Measurements from ENCODE around the gene PPFIA4. TPM values are rescaled to one million over a fixed set of nuclear protein-coding genes. Genes with fewer than 3 reads are reported as not detected.

PPFIA4 gene
- total RNA-seq, 4 donors from 2014 or later: under 0.01 to 24.6 (median 0.30) TPM

GRCh38 chr1:203089001-203089650 is 62.8 kb downstream of the PPFIA4 start:
- Histone ChIP-seq H3K4me1 (no peaks in the 10 kb centered on the region), H3K27me3 (no peaks in the 10 kb centered on the region), H3K27ac (no peak overlapping the region), H3K9me3 (no peaks in the 10 kb centered on the region), H3K36me3 (no peaks in the 10 kb centered on the region), H3K4me3 (no peak overlapping the region)
- no peak for DNase-seq (ENCODE audit: low spot score in 2 of 2)
- 71 to 78% methylated on average over 7 of the region's 7 CpGs for WGBS, 2 donors
- TF ChIP-seq, protein P1, sequence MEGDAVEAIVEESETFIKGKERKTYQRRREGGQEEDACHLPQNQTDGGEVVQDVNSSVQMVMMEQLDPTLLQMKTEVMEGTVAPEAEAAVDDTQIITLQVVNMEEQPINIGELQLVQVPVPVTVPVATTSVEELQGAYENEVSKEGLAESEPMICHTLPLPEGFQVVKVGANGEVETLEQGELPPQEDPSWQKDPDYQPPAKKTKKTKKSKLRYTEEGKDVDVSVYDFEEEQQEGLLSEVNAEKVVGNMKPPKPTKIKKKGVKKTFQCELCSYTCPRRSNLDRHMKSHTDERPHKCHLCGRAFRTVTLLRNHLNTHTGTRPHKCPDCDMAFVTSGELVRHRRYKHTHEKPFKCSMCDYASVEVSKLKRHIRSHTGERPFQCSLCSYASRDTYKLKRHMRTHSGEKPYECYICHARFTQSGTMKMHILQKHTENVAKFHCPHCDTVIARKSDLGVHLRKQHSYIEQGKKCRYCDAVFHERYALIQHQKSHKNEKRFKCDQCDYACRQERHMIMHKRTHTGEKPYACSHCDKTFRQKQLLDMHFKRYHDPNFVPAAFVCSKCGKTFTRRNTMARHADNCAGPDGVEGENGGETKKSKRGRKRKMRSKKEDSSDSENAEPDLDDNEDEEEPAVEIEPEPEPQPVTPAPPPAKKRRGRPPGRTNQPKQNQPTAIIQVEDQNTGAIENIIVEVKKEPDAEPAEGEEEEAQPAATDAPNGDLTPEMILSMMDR (IDR thresholded peaks at IDR 0.05): no peak
- TF ChIP-seq POLR2A (IDR thresholded peaks at IDR 0.05): no peak
- TF ChIP-seq EP300 (IDR thresholded peaks at IDR 0.05): no peak

DNA sequence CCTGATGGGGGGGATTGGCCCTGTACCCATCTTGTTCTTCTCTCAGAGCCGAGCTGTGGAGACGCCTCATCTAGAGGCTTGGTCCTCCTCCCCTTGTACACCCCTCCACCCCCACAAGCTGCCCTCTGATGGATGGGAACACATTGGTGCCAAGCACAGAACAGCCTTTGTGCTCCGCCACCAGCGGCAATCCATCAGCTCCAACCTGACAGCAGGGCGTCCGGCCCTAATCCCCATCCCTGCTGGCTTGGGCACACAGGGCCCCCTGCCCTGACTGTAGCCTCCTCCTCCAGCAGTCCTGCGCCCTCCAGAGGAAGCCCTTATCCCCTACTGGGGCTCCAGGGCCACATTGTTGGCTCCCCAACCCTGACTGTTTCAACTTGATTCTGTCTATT is 63.4 kb downstream of the PPFIA4 start:
- Histone ChIP-seq H3K4me1 (no peaks in the 10 kb centered on the region), H3K4me3 (no peak overlapping the region), H3K27ac (no peak overlapping the region), H3K27me3 (no peaks in the 10 kb centered on the region), H3K9me3 (peaks cover 0 to 5% (median 0%) of the 10 kb centered on the region in 4 donors), H3K36me3 (no peaks in the 10 kb centered on the region)
- 38 to 54% methylated on average over 7 of the region's 7 CpGs for WGBS, 2 donors
- TF ChIP-seq EP300 (IDR thresholded peaks at IDR 0.05) (no peak), POLR2A (IDR thresholded peaks at IDR 0.05) (no peak)
- TF ChIP-seq, protein P1 (IDR thresholded peaks at IDR 0.05): no peak
- DNase-seq (ENCODE audit: low spot score in 2 of 2): no peak

- WGBS, 2 donors: 46 to 65% methylated on average over 6 of the region's 6 CpGs
- TF ChIP-seq, protein P1 (IDR thresholded peaks at IDR 0.05): no peak
- TF ChIP-seq POLR2A (IDR thresholded peaks at IDR 0.05) (no peak), EP300 (IDR thresholded peaks at IDR 0.05) (no peak)
- no peaks in the 10 kb centered on the region for H3K27me3 ChIP-seq
- H3K27ac ChIP-seq: no peak overlapping the region
- no peaks in the 10 kb centered on the region for H3K36me3 ChIP-seq
- peaks cover 0 to 15% (median 3%) of the 10 kb centered on the region in 4 donors for H3K9me3 ChIP-seq
- DNase-seq (ENCODE audit: low spot score in 2 of 2): no peak
- no peaks in the 10 kb centered on the region for H3K4me1 ChIP-seq
- H3K4me3 ChIP-seq: no peak overlapping the region
Observed at GRCh38 chr1:203090421-203091198, 64.3 kb downstream of the PPFIA4 start.

DNA sequence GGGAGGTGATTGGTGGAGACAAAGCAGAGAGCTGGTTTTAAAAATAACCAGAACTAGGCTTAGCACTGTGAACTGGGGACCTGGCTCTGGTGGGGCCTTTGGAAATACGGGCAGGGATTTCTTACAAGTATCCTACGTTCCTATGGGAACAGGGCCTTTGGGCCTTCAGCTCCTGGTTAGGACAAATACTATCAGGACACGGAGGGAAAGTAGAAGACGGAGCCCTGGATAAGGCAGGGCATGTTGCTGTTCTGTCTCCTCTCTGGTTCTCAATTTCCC is 64.8 kb downstream of the PPFIA4 start:
- no peaks in the 10 kb centered on the region for H3K4me1 ChIP-seq
- WGBS, 2 donors: 68 to 92% methylated on average over 4 of the region's 4 CpGs
- peaks cover 0 to 20% (median 5%) of the 10 kb centered on the region in 4 donors for H3K9me3 ChIP-seq
- no peak for DNase-seq (ENCODE audit: low spot score in 2 of 2)
- H3K4me3 ChIP-seq: no peak overlapping the region
- TF ChIP-seq POLR2A (IDR thresholded peaks at IDR 0.05) (no peak), EP300 (IDR thresholded peaks at IDR 0.05) (no peak)
- TF ChIP-seq, protein P1 (IDR thresholded peaks at IDR 0.05): no peak
- no peaks in the 10 kb centered on the region for H3K27me3 ChIP-seq
- H3K36me3 ChIP-seq: no peaks in the 10 kb centered on the region
- no peak overlapping the region for H3K27ac ChIP-seq

- 76 to 77% methylated on average over 6 of the region's 6 CpGs for WGBS, 2 donors
- Histone ChIP-seq H3K4me3 (no peak overlapping the region), H3K9me3 (peaks cover 0 to 21% (median 5%) of the 10 kb centered on the region in 4 donors), H3K4me1 (no peaks in the 10 kb centered on the region), H3K27me3 (no peaks in the 10 kb centered on the region), H3K27ac (no peak overlapping the region), H3K36me3 (no peaks in the 10 kb centered on the region)
- TF ChIP-seq, protein P1 (IDR thresholded peaks at IDR 0.05): no peak
- TF ChIP-seq POLR2A (IDR thresholded peaks at IDR 0.05): no peak
- TF ChIP-seq EP300 (IDR thresholded peaks at IDR 0.05): no peak
- no peak for DNase-seq (ENCODE audit: low spot score in 2 of 2)
Observed at GRCh38 chr1:203091761-203092330, 65.6 kb downstream of the PPFIA4 start.
